HG03378 (cell line): ENCODE measurements around the gene CDC23.
A peak's percentile ranks its signal among the peaks of the same experiment; 100 is the strongest.
"Not testable (repeated sequence)": the region's sequence is repeated elsewhere in the genome, so short reads cannot be mapped to it uniquely, and the experiment has no call there.

ENCODE experiments used
- ATAC-seq: cut with Tn5 transposase; IDR thresholded peaks from one replicate; pipeline ENCODE4 v1.9.1; 2021; ENCODE audit warnings: mild to moderate bottlenecking, moderate library complexity; ENCODE audit not compliant: unreplicated experiment

CDC23 gene

DNA sequence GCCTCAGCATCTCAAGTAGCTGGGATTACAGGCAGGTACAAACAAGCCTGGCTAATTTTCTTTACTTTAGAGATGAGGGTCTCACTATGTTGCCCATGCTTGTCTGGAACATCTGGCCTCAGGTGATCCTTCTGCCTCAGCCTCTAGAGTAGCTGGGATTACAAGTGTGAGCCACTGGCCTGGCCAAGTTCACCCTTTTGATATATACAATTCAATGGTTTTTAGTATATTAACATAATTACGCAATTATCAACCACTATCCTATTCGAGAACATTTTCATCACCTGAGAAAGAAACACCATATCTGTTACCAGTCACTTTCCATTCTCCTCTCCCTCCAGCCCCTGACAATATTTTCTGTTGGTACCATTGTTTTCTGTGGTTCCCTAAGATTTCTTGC, 3.7 kb upstream of the CDC23 start:
- ATAC-seq = no peak

GRCh38 chr5:138212828-138213160, 329 bp downstream of the CDC23 start:
- peak; percentile 3 for ATAC-seq

GRCh38 chr5:138210985-138211384, 2.1 kb downstream of the CDC23 start:
- ATAC-seq = no peak

DNA sequence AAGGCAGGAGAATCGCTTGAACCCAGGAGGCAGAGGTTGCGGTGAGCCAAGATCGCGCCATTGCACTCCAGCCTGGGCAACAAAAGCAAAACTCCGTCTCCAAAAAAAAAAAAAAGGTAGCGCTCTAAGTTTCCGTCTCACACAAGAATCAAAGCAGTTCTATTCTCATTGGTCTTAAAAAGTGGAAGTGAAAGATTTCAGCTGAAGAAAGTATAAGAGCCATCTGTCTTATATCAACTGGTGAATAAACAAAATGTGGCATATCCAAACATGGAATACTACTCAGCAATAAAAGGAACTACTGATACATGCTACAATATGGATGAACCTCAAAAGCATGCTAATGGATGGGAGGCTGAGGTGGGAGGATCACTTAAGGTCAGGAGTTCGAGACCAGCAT, 19.3 kb downstream of the CDC23 start:
- not testable (repeated sequence) for ATAC-seq

DNA sequence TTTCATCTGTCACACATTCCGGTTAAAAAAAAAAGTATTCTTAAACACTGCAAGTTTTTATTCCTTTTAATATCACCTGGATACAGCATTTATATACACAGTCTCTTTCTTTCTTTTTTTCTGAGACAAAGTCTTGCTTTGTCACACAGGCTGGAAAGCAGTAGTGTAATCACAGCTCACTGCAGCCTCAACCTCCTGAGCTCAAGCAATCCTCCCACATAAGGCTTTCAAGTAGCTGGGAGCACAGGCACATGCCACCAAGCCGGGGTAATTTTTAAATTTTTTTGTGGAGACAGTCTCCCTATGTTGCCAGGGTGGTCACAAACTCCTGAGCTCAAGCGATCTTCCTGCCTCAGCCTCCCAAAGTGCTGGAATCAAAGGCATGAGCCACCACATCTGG, 20.3 kb downstream of the CDC23 start:
- ATAC-seq = no peak

- ATAC-seq = no peak
Measured at GRCh38 chr5:138188626-138189025, 24.5 kb downstream of the CDC23 start.

DNA sequence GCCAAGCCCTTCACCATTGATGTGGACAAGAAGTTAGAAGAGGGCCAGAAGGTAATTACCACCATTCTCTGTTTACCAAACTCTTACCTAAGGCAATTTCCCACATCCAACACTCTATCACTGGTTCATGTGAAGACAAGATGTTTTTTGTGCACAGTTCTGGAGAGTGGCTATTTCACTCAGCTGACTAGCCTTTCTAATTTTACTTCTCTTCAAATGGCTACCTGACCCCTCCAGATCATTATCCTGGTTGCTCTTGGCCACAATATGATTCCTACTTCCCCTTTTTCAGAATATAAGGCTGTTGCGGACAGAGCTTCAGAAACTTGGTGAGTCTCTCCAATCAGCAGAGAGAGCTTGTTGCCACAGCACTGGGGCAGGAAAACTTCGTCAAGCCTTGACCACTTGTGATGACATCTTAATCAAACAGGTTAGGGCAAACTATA, 27.1 kb downstream of the CDC23 start:
- ATAC-seq = no peak

DNA sequence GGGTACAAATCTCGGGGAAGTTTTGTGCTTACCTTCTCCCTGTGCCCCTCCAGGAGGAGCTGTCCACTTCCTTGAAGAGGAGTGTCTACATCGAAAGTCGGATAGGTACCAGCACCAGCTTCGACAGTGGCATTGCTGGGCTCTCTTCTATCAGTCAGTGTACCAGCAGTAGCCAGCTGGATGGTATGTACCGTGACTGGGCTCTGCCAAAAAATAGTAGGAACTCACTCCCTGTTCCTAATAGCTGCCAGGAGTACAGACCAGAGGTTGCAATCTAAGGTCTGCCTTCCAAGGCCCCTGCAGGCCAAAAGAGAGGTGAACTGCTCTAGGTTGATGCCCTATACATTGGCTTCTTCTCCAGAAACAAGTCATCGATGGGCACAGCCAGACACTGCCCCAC, 30.3 kb downstream of the CDC23 start:
- ATAC-seq = no peak

- no peak for ATAC-seq
Measured at GRCh38 chr5:138180841-138181240, 32.3 kb downstream of the CDC23 start.

GRCh38 chr5:138180183-138180782, 32.8 kb downstream of the CDC23 start:
- ATAC-seq = no peak

DNA sequence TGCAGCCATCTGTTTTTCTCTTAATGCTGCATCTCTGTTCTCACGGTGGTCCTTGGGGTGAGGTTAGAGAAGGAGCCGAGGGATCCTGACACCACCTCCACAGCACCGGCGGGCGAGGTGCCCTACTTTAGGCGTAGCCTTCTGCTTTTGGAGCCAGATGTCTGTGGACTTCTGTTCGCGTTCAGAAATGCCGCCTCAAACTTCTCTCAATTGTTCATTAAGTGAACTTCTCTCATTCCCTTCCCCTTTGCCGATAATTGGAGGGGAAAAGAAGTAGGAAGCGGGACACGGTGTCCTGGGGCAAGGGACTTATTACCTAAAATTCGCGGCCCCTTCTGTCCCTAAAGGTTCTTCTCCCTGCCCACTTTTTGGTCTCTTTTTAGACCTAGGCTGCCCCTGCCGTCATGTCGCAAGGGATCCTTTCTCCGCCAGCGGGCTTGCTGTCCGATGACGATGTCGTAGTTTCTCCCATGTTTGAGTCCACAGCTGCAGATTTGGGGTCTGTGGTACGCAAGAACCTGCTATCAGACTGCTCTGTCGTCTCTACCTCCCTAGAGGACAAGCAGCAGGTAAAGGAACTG, 33.8 kb downstream of the CDC23 start:
- peak; percentile 8 for ATAC-seq

DNA sequence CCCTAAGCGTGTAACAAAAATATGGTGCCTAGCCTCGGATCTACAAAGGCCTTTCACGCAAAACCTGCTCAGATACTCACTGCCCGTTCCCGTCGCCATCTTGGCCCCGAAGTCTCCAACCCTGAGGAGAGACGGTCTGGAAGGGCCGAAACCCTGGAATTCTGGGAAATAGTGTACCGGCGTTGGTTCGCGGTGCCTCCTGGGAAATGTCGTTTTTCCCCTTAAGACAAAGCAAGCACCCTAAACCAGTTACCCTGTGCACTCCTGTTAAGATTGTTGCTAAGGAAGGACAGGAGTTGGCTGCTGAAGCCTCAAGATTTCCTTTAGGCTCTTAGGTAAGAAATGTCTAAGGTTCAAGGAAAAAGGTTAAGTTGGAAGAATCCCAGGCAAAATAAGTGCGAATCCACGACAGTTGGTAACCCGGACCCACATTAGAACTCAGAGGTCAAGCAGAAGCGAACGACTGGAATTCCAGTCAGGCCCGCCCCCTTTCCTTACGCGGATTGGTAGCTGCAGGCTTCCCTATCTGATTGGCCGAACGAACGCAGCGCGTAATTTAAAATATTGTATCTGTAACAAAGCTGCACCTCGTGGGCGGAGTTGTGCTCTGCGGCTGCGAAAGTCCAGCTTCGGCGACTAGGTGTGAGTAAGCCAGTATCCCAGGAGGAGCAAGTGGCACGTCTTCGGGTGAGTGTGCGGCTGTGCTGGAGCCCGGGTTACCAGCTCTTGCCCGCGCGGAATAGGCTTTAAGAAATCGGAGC, 34.4 kb downstream of the CDC23 start, which contains the start of the genes BRD8 and KIF20A:
BRD8 (minus strand) TSS at position 115 of the 761 bp plus-strand sequence; CDS start at position 99, 16 bp downstream.
KIF20A (plus strand) TSS at position 597 of the 761 bp plus-strand sequence. CDS start 569 bp downstream, outside the sequence.
- ATAC-seq = peak; percentile 76

DNA sequence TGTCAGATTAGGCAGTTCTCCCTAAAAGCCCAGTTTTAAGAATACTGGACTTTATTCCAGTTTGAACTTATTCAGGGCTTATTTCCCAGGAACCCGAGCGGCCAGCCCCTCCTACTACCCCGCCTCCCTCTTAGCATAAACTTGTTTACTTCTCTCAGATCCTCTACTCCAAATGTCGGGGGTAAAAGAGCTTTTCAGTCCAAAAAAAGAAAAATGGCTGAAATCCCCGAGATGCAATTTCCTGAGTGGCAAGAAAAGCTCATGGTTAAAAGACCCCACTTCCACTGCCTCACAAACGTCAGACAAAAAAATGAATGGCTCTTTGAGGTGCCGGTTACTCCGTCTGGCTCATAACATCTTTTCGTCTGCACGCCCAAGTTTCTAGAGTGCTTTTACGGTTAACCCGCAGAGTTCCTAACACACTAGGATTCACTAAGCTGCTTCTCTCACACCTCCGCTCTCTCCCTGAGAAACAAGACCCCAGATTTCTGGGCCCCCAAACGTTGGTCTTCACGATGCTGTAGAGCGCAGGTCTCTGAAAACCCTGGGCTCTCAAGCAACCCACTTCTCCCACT, 35.1 kb downstream of the CDC23 start:
- ATAC-seq = no peak

DNA sequence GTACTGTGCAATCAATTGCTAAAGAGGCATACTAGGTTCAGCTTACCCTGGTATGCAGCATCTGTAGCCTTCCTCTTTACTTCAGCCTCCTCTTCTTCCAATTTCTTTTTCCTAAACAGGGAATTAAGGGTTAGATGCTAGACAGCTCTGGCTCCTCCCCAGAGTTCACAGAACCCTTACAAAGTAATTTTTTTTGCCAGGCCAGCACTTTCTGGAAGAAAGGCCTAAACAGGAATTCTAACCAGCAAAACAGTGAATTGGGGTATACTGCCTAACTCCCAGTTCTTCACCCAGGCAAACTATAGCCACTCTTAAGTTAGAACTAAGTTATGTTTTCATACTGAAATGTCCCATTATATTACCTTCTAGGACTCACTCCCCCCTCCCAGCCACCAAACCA, 42.8 kb downstream of the CDC23 start:
- no peak for ATAC-seq

DNA sequence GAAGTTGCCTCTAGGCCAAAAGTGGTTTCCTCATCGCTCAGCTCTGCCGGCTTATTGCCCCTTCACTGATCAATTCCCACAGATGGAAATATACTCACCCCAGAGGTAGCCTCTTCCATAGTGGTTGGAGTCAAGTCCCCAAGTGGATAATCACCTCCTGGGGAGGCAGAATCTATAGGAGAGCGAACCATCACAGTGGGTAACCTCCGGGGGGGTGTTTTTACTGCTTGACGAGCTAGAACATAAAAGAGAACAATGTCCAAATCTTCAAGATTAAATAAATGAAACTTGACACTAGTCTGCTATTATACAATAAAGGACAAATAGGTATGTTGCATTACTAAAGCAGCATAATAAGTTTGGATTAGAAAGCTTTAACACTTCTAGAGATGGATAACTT, 44.0 kb downstream of the CDC23 start:
- ATAC-seq = no peak

DNA sequence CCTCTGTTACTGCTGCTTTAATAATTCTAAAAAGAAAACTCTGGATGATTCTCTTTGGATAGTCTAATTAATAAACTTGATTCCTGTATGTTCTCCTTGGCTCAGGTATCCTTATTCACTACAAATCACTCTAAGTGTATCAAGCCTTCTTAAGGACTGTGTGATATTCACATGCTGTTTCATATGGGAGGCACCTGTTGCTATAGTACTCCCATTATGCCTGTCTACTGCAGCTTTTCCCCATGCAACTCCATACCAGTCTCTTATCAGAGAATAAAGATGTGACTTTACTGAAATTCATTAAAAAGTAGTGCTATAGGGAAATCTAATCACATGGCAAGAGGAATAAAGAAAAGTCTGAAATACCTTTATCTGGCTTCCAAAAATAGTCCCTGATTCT, 49.4 kb downstream of the CDC23 start:
- ATAC-seq = no peak

- ATAC-seq = no peak
Measured at GRCh38 chr5:138160706-138161105, 52.4 kb downstream of the CDC23 start.

DNA sequence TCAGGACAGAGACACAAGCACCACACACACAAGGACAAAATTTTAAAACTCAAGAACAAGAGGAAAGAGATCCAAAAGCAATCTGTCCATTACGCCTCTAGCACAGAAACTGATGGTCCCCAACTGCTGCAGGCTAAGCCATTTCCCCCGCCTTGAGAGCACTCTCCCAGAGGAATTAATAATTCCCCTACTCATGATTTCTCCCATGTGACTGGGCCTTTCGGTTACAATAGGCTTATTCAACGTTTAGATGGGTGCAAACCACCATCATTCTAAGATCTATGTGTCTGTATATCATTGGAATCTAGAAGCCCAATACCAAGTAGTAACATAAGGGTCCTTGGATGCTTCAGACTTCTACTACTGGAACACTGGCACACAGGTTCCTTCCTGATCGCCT, 53.5 kb downstream of the CDC23 start:
- ATAC-seq = no peak

DNA sequence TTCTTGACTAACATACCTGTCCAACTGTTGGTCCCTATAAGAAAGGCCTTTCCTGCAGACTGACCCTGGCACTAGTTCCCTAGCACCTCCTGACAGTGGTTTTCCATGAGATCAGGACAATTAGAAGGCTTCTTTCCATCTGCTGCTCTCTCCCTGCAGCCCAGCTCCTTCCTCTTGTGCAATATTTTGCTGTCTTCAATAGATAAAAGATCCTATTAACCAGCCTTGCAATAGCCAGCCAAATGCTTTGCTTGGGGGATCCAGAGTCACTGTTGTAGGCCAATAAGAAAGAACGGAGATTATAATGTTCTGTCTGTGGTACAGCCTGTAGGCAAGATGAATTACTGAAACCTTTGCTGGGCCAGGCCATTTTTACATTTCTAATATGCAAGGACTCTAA, 55.5 kb downstream of the CDC23 start:
- ATAC-seq = no peak

DNA sequence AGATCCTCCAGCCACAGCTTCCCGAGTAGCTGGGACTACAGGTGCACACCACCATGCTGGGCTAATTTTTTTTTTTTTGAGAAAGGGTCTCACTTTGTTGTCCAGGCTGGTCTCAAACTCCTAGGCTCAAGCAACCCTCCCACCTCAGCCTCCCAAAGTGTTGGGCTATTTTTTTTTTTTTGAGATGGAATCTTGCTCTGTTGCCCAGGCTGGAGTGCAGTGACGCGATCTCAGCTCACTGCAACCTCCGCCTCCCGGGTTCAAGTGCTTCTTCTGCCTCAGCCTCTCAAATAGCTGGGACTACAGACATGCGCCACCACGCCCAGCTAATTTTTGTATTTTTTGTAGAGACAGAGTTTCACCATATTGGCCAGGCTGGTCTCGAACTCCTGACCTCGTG, 57.1 kb downstream of the CDC23 start:
- ATAC-seq = not testable (repeated sequence)

GRCh38 chr5:138149530-138149929, 63.6 kb downstream of the CDC23 start:
- ATAC-seq = no peak

DNA sequence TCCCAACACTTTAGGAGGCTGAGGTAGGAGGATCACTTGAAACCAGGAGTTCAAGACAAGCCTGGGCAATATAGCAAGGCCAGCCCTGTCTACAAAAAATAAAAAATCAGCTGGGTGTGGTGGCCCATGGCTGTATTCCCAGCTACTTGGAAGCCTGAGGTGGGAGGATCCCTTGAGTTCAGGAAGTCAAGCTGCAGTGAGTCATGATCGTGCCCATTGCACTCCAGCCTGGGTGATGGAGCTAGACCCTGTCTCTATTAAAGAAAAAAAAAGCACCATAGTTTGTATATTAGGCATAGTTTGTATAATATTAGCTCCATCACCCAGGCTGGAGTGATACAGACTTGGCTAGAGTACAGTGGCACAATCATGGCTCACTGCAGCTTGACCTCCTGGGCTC, 64.3 kb downstream of the CDC23 start:
- ATAC-seq = no peak
